GM12878 (cell line): Measurements from ENCODE around the gene TPSB2.

Experiments
- EP300 ChIP-seq, 2 experiments: fragments of 150-350 bp in 1 of 2; IDR thresholded peaks; 2 replicates each; pipeline ENCODE4 v1.6.1; 2011 to 2012; ENCODE audit warnings: low read depth in 2 of 2, low read length in 2 of 2, borderline replicate concordance in 1 of 2, improper control_type of control experiment in 1 of 2, inconsistent platforms in 1 of 2; ENCODE audit not compliant: control insufficient read depth in 1 of 2
- EZH2 ChIP-seq: IDR thresholded peaks from 2 replicates; pipeline ENCODE4 v1.6.1; 2012; ENCODE audit warnings: low read depth, mild to moderate bottlenecking, control low read depth, inconsistent platforms, low read length, borderline replicate concordance; ENCODE audit not compliant: control insufficient read depth
- FOXK2 ChIP-seq: fragments of 450-650 bp; IDR thresholded peaks from 2 replicates; pipeline ENCODE4 v1.6.1; 2017; ENCODE audit warnings: mild to moderate bottlenecking, moderate library complexity
- MXI1 ChIP-seq: fragments of 150-350 bp; IDR thresholded peaks from 2 replicates; pipeline ENCODE4 v1.6.1; 2011; ENCODE audit warnings: low read depth, mild to moderate bottlenecking, inconsistent platforms, low read length, improper control_type of control experiment
- SIX5 ChIP-seq: IDR thresholded peaks from 2 replicates; pipeline ENCODE4 v1.6.1; 2011; ENCODE audit warnings: mild to moderate bottlenecking, low read depth, low read length, moderate library complexity; ENCODE audit not compliant: severe bottlenecking
- ZNF384 ChIP-seq: IDR thresholded peaks from 2 replicates; pipeline ENCODE4 v1.6.1; 2012; ENCODE audit warnings: low read depth, mild to moderate bottlenecking, low read length, improper control_type of control experiment, borderline replicate concordance
- TF ChIP-seq, protein P1 (sequence below), 3 experiments: IDR thresholded peaks in 2 of 3; conservative IDR thresholded peaks in 1 of 3; 2 replicates each; pipeline ENCODE4 v1.5.1; 2011; ENCODE audit warnings: low read depth in 3 of 3, low read length in 3 of 3, mild to moderate bottlenecking in 3 of 3, control low read depth in 2 of 3, moderate library complexity in 2 of 3, inconsistent platforms in 1 of 3, mixed read lengths in 1 of 3; ENCODE audit not compliant: control insufficient read depth in 2 of 3, insufficient read depth in 1 of 3; ENCODE audit errors: extremely low read depth in 1 of 3

- TF ChIP-seq MXI1, result no peak
- no peak for TF ChIP-seq EP300 (IDR thresholded peaks at IDR 0.05; ENCODE audit: borderline replicate concordance in 1 of 2, control insufficient read depth in 1 of 2, low read depth in 2 of 2, low read length in 2 of 2)
- TF ChIP-seq ZNF384, result no peak
- TF ChIP-seq, protein P1, sequence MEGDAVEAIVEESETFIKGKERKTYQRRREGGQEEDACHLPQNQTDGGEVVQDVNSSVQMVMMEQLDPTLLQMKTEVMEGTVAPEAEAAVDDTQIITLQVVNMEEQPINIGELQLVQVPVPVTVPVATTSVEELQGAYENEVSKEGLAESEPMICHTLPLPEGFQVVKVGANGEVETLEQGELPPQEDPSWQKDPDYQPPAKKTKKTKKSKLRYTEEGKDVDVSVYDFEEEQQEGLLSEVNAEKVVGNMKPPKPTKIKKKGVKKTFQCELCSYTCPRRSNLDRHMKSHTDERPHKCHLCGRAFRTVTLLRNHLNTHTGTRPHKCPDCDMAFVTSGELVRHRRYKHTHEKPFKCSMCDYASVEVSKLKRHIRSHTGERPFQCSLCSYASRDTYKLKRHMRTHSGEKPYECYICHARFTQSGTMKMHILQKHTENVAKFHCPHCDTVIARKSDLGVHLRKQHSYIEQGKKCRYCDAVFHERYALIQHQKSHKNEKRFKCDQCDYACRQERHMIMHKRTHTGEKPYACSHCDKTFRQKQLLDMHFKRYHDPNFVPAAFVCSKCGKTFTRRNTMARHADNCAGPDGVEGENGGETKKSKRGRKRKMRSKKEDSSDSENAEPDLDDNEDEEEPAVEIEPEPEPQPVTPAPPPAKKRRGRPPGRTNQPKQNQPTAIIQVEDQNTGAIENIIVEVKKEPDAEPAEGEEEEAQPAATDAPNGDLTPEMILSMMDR (IDR thresholded peaks at IDR 0.05 in 2 of 3, conservative IDR thresholded peaks at IDR 0.05 in 1 of 3; ENCODE audit: control insufficient read depth in 2 of 3, extremely low read depth in 1 of 3, insufficient read depth in 1 of 3, low read depth in 3 of 3, low read length in 3 of 3), result no peak
- no peak for TF ChIP-seq EZH2
- no peak for TF ChIP-seq SIX5
- no peak for TF ChIP-seq FOXK2
Measured at GRCh38 chr16:1218061-1218929, 11.7 kb downstream of the TPSB2 start.
